Upper lobe of left lung (tissue), 4 donors: ENCODE data around the gene GRIK2.

Experiments
- EP300 ChIP-seq, 4 donors: sonication (generic); formaldehyde crosslinking; IDR thresholded peaks; one replicate each; pipeline ENCODE4 v1.5.1; 2017; ENCODE audit warnings: antibody characterized with exemption in 4 of 4, control low read depth in 2 of 4
- POLR2A ChIP-seq, 4 donors: fragments of 450-650 bp; IDR thresholded peaks; one replicate each; pipeline ENCODE4 v1.5.1; 2016 to 2017; ENCODE audit warnings: antibody characterized with exemption in 4 of 4, mild to moderate bottlenecking in 2 of 4
- POLR2AphosphoS5 ChIP-seq, 2 donors: sonication (generic); formaldehyde crosslinking; IDR thresholded peaks; one replicate each; pipeline ENCODE4 v1.5.1; 2017; ENCODE audit warnings: antibody characterized with exemption in 2 of 2
- TF ChIP-seq, protein P1 (sequence below), 6 experiments: fragments of 450-650 bp in 4 of 6; fragments of 200-600 bp in 2 of 6; sonication (generic) in 2 of 6; IDR thresholded peaks; one replicate each; pipeline ENCODE4 v1.5.1; 2016 to 2019; ENCODE audit warnings: antibody characterized with exemption in 6 of 6

DNA sequence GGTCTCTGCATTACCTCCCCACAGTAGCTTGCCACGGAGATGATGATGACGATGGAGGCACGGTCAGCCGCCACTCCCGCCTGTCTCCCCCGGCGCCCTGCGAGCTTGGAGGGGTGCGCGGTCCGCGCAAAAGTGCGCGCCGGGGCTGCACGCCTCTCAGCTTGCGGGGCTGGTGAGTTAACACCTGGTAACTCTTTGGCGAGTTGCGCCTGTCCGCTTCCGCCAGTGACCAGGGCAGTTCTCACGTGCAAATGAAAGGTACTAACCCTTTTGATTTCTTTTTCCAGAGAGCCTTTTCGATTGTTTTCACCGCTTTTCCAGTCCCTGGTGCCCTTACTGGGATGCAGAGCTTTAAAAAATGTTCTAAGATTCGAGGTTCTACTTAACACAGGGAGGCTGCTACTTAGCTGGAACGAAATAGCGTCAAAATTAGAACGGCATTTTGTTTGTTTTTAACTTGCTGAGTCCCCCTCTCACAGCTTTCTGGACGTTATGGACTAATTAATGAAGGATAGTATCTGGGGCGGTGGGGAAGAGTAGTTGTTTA lies 6.2 kb downstream of the GRIK2 start:
- TF ChIP-seq EP300 (IDR thresholded peaks at IDR 0.05) (no peak), POLR2A (IDR thresholded peaks at IDR 0.05) (no peak), POLR2AphosphoS5 (IDR thresholded peaks at IDR 0.05) (no peak)
- TF ChIP-seq, protein P1, sequence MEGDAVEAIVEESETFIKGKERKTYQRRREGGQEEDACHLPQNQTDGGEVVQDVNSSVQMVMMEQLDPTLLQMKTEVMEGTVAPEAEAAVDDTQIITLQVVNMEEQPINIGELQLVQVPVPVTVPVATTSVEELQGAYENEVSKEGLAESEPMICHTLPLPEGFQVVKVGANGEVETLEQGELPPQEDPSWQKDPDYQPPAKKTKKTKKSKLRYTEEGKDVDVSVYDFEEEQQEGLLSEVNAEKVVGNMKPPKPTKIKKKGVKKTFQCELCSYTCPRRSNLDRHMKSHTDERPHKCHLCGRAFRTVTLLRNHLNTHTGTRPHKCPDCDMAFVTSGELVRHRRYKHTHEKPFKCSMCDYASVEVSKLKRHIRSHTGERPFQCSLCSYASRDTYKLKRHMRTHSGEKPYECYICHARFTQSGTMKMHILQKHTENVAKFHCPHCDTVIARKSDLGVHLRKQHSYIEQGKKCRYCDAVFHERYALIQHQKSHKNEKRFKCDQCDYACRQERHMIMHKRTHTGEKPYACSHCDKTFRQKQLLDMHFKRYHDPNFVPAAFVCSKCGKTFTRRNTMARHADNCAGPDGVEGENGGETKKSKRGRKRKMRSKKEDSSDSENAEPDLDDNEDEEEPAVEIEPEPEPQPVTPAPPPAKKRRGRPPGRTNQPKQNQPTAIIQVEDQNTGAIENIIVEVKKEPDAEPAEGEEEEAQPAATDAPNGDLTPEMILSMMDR (IDR thresholded peaks at IDR 0.05), result no peak
